Measurements from ENCODE around the gene BDKRB1.
"Not testable (repeated sequence)": the region's sequence is repeated elsewhere in the genome, so short reads cannot be mapped to it uniquely, and the experiment has no call there.

The BDKRB1 gene

DNA sequence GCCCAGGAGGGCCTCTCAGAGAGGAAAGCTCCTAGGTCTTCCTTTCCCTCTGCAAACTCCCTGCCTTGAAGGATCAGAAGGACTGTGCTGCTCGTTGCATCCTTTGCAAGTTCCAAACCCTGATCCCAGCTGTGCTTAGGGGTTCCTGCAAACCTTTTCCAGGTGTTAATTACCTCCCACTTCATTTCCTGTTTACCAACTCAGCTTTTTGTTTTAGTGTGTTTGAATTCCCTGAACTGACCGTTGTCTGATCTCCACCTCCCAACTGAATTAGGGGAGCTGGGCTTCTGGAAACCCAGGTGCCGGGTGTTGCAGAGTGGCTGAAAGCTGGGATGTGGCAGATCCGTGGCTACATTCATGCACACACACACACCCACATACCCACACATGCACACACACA, 20.6 kb upstream of the BDKRB1 start:
- no peak for DNase-seq

DNA sequence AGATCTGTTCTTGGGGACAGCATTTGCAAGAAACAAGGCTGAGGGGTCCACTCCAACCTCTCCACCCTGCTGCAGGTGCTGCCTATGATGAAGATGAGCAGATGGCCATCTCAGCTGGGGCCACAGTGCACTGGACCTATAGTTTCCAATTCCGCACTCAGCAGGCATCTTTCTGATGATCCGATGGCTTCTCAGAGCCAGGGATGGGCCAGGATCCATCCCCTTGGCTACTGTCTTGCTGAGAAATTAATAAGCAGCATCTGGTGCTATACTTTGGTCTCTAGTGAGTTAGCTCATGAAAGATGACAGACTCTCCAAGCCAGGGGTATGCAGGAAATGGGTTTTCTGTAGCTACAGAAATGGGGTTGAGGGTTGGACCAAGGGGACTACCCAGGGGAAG, 18.4 kb upstream of the BDKRB1 start:
- DNase-seq: no peak

DNA sequence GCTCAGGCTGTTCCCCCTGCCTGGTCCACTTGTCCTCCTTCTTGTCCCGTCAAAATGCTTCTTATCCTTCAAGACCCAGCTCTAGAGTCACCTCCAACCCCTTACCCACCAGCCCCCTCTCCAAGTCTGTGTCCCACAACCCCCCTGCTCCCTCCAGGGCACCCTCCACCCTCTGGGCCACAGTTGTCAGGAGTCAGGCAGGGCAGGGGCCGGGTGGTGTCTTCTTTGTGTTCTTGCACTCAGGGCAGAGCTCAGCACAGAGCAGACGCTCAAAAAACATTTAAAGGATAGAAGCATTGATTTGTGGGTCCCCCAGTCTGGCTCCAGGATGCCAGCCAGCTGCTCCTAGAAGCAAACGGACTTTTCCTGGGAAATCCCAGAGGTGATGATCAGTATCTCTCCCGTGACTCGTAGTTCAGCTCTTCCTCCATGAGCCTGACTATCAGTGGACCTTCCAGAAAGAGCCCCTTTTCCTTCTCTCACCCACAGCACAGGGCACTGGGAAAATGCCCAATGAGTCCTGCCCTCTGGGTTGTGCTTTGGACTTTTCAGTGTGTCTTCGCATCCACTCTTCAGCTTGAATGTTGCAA, 17.2 kb upstream of the BDKRB1 start:
- no peak for DNase-seq

DNA sequence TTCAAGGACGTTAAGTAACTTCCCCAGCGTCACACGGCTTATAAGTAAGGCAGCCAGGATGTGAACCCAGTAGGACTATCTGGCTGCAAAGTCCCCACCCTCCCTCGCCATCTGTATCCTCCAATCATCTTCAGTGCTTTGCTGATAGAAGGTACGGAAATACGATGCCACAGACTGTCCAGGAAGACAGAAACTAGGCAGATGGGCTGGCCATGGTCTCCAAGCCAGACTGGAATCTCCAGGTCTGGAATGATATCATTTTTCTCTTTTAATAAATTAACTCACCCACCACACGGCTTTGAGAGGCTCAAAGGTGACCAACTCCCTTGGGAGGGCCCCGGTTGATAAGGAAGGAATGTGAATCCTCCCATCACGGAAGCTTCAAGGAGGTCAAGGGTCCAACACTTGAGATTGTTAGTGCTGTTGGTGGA, 16.3 kb upstream of the BDKRB1 start:
- no peak for DNase-seq

DNA sequence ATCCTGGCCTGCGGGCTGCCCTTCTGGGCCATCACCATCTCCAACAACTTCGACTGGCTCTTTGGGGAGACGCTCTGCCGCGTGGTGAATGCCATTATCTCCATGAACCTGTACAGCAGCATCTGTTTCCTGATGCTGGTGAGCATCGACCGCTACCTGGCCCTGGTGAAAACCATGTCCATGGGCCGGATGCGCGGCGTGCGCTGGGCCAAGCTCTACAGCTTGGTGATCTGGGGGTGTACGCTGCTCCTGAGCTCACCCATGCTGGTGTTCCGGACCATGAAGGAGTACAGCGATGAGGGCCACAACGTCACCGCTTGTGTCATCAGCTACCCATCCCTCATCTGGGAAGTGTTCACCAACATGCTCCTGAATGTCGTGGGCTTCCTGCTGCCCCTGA, 15.4 kb upstream of the BDKRB1 start:
- no peak for DNase-seq

DNA sequence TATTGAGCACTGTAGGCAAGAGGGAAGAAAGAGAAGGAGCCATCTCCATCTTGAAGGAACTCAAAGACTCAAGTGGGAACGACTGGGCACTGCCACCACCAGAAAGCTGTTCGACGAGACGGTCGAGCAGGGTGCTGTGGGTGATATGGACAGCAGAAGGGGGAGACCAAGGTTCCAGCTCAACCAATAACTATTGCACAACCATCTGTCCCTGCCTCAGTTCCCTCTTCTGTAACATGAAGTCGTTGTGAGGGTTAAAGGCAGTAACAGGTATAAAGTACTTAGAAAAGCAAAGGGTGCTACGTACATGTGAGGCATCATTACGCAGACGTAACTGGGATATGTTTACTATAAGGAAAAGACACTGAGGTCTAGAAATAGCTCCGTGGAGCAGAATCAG, 13.9 kb upstream of the BDKRB1 start:
- DNase-seq: no peak

DNA sequence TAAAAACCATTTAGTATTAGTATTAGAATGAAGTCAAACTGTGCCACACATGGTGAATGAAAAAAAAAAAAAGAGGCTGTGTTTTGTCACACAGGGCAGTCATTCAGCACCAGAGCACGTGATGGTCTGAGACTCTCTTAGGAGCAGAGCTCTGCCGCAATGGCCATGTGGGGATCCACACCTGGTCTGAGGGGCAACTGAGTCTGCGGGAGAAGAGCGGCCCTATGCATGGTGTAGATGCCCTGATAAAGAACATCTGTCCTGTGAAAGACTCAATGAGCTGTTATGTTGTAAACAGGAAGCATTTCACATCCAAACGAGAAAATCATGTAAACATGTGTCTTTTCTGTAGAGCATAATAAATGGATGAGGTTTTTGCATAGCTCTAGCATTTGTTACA, 12.2 kb upstream of the BDKRB1 start:
- DNase-seq: no peak

DNA sequence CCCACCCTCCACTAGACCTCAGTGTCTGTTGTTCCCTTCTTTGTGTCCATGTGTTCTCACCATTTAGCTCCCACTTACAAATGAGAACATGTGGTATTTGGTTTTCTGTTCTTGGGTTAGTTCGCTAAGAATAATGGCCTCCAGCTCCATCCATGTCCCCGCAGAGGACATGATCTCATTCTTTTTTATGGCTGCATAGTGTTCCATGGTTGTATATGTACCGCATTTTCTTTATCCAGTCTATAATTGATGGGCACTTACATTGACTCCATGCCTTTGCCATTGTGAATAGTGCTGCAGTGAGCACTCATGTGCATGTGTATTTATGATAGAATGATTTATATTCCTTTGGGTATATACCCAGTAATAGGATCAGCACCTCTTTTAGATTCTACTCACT, 10.9 kb upstream of the BDKRB1 start:
- DNase-seq: not testable (repeated sequence)

DNA sequence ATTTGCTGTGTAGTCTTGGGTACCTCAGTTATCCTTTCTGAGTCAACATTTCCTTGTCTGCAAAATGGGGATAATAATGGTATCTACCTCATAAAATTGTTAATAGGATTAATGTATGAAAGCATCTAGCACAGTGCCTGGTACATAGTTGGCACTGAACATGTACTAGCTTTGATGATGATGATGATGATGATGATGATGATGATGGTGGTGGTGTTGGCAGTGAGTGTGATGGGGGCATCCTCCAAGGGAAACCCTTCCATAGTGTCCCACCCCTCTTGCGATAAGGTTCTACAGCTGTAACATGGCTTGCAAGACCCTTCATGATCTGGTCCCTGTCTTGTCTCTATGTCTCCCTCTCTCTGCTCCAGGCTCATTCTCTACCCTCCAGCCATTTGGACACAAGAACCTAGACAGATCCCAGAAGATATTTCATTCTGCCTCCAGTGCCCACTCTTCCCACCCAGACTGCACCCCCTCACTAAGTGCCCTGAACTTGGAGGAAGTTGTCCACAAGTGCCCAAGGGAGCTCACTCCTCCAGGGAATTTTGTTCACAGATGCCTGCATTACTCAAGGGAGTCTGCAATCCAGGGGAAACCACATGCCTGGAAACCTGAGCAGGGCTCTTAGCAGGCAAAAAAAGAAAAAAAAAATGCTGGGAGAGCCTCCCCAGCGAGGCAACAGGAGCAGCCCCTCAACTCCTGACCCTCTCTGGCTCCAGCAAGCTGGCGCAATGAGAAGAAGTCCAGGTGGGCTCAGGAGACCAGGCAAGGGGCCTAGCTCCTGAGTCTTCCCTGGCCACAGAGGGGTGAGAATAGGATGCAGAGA, 10.1 kb upstream of the BDKRB1 start:
- no peak for DNase-seq

DNA sequence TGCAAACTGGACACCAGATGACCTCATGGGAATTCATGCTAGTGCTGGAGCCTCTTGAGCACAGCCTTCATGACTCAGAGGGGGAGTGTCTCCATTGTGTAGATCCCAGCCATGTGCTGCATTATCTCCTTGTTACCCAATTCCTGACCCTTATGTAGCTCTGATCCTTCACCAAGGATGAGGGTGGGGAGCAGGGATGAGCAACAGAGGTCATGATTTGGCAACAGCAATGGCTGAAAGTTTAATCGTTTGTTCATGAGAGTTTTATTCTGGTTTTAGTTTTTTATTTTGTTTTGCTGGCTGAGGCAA, 9.5 kb upstream of the BDKRB1 start:
- DNase-seq: no peak

DNA sequence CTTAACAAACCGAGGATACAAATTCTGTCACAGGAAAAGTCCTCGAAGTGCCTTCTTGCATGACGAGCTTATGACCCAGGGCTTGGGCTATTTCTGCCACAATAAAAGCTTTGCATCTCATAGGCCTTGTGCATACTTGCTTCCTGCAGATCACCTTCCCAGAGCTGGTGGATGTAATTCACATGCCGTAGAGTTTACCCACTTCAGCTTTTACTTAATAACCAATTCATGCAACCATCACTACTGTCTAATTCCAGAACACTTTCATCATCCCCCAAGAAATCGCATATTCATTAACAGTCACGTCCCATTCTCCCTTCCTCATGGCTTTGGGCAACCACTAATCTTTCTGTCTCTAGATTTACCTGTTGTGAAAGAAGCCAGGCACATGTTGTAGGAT, 9.0 kb upstream of the BDKRB1 start:
- no peak for DNase-seq

DNA sequence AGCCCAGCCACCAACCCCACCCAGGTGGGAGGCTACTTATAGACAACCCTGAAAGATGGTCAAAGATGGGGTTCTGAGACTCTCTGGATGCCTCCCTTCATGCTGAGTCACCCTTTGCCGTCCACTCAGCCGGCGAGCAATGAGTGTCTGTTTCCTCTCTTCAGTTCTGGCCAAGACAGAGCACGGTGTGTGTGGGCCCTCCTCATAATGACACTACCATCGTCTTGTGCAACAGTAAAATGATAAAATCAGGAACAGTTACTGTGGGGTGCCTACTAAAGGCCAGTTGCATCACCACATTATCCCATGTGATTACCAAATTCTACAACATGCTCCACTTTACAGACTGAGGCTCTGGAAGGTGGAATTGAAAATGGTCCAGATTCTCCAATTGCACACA, 7.0 kb upstream of the BDKRB1 start:
- DNase-seq: no peak

DNA sequence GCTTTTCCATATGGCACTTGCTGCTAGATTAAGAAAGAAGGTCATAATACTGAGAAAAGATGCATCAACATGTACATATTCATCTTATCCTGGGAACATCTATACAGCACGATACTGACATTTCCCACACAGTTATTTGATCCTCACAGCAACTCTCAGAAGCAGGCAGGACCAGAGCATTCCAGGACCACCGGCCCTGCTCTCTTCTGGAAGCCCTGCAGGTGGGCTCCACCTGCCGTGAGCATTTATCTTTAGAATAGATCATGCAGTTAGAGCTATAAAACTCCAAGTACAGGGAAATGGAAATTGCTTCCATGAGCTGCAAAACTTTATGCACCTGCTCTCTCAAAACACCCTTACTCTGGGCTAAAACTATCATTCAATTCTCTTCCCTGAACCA, 5.5 kb upstream of the BDKRB1 start:
- DNase-seq: no peak

DNA sequence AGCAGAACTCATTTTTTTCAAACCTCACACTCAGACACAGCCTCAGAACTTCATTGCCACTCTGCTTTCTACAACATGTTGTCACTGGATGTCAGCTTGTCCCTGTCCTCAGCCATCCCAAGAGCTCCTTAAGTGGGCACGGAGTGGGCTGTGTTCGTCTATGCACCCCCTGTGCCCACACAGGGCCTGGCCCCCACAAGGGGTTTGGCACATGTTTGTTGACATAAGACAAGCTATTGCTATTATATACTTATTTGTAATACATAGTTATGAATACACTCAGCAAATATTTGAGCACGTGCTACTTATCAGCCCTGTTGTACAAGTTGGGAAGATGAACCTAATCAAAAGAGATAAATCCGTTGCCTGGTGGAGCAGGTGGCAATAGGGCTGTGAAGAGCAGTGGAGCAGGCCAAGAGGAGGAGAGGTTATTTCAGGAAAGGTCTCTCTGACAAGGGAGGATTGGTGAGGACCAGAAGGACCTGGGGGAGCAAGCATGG, 4.3 kb upstream of the BDKRB1 start:
- no peak for DNase-seq

DNA sequence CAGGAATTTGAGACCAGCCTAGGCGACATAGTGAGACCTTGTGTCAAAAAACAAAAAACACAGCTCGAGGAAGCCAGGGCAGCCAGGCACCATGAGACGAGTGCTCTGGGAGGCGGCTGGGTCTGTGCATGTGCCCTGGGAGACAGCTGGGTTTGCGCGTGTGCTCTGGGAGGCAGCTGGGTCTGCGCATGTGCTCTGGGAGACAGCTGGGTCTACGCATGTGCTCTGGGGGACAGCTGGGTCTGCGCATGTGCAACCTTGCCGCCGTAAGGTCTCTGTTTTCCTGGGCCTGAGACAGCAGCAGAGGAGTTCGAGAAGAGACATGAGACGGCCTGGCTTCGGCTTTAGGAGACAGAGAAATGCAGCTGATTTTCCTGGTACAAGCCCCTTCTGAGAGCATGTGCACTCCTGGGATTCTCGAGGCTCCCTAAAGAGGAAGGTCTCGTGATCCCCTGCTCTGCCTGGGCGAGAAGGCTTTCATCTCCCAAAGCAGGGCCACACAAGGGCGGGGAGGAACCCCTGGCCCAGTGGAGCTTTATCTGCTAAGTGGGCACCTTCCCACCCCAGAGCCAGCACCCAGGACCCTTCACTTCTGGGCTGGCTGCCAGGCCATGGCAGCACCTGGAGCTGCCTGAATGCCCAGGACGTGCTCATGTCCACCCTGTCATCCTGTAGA, 3.5 kb upstream of the BDKRB1 start:
- no peak for DNase-seq

DNA sequence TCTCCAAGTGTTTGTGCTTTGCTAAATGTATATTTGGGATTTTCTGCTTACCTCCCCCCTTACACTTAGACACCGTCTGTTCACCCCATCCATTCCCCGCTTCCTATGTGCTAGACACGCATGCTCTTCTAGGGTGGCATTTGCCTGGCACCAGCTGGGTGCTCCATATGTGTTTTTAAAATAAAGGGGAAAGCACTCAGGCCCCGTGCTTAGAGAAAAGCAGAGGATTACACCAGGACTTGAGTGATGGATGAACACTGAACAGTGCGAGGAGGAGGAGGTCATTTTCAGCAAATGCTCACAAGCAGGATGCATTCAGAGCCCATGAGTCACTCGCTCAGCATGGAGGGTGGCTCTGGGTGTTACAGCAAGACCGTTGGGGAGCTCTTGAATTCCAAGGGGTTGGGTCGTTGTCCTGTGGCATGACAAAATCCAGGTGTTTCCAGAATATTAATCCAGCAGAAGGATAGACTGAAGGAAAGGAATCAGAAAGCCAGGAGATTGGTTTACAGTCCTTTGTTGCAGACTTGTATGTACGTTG, 2.9 kb upstream of the BDKRB1 start:
- no peak for DNase-seq

DNA sequence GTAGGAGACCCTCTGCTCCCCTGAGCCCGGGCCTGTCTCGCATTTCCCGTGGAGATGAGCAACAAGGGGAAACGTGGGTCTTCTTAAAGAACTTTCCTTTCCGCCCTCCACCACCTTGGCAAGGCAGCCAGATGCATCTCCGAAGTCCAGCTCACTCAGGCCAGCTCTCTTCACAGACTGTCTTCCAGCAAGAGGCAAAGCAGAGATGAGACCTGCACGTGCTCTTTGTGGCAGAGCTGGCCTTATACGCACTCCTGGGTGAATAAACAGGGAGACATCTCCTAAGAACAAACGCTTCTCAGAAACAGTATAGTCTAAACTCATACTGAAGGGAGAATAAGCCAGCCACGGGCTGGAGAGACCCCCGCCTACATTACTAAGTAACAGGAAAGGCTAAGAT, 1.3 kb upstream of the BDKRB1 start:
- DNase-seq: no peak

DNA sequence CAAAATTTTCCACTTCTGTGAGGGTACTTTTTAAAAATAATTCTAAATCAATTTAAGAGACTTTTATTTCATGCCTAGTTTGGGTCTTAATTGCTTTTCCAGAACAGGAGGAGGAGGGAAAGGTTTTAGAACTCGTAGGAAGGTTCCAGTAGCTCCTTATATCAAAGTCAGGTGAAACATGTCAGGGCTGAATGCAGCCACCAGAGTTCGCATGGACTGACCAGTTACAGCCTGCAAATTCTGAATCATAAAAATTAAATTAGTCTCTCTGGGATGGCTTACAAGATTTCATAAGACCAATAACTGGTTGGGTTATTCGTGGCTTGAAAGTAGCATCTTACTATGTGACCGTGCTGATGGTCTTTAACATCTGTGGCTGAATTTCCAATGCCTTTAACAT, 397 bp downstream of the BDKRB1 start:
- DNase-seq: no peak

DNA sequence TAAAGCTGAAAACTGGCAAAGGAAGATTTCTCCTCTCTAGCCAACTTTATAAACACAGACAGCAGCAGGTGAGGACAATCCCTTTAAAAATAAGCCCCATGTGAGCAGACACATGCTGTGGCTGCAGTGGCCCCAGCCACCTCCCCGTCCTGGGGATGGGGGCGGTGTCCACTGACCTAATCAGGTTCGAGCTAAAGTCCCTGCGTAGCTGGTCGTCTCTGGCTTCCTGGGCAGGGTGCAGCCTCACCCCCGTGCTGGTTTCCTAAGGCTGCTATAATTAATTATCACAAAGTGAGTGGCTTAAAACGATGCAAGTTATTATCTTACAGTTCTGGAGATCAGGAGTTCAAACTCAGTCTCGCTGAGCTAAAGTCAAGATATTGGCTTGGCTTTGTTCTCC, 1.0 kb downstream of the BDKRB1 start:
- DNase-seq: no peak

DNA sequence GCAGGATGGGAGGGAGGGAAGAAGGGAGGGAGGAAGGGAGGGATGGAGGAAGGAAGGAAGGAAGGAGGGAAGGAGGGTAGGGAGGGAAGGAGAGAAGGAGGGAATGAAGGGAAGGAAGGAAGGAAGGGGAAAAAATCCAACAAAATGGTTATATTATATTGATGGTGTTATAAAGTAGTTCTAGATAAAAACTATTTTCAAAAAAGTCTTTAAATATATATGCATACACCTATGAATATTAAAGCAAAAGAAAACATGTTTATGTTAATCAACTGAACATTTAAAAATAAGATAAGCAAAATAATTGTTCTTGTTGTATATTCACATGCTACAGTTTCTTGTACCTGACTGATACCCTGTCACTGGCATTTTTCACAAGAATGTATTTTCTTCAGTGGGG, 1.9 kb downstream of the BDKRB1 start:
- DNase-seq: no peak

DNA sequence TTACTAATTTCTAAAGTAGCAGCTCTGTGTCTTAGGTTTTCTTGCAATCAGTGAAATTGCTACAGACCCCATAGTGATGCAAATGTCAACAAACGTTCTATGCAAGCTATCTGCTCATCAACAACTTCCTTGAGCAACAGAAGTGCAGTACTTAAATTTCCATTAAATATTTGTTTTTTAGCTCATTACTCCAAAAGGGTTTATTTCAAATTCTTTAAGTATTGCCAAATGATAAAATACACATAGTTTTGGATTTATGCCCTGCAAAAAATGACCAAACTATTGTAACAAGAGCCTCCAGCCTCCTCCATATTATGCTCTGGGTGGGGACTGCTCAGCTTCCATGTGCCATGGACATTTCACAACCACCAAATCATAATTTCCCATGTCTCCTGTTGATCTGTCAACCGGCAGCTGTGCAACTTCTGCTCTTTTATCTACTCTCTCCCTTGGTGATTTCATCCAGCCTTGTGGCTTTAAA, 4.4 kb downstream of the BDKRB1 start:
- DNase-seq: no peak

DNA sequence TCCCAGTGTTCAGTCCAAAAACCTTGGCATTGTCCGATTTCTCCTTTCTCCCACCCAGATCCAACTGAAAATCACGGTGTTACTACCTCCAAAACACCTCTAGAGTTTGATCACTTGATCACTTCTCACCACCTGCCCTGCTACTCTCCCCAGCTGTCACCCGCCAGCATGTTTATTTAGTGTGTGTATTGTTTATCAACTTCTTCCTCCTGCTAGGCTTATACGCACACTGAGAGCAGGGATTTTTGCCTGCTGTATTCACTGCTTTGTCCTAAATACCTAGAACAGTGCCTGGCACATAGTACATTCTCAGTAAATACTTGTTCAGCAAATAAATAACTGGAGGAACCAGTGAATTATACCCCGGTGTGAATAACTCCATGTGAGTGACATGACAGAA, 5.0 kb downstream of the BDKRB1 start:
- DNase-seq: no peak

DNA sequence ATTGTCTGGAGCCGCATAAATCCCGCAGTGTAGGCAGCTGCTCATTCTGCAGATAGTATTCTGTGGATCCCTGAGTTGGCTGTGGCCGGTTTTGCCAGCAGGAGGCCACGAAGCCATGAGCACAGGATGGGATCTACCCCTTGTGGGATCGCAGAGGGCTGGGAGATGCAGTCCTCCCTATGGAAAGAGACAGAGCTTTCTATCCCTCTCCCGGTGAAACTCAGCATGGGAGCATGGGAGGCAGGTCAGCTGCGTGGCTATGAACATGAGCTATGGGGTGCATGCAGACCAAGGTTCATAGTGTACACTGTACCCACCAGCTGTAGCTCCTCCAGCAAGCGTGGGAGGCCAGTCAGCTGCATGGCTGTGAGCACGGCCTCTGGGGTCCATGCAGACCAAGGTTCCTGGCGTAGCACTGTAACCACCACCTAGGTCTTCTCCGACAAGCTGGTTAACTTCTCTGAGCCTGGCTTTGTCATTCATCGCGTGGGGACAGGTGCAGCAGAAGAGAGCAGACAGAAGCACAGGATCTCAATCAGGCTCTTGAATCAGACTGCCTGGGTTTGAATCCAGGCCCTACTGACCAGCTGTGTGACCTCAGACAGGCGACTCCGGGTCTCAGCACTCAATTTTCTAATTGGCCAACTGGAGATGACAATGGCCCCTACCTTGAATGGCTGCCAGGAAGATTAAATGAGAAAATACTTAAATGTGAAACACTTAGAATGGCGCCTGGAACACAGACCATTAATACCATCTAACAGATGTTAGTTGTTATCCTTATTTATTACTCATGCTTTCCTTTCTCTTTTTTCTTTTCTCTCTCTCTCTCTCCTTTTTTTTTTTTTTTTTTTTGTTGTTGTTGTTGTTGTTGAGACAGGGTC, 6.0 kb downstream of the BDKRB1 start:
- no peak for DNase-seq

All from central memory CD4-positive, alpha-beta T cell (primary cell).